Neural cell (in vitro differentiated cells): ENCODE data around the gene USP20. TPM values are rescaled to one million over a fixed set of nuclear protein-coding genes. Genes with fewer than 3 reads are reported as not detected.

ENCODE experiments used
- H2AFZ ChIP-seq: fragments of 200-600, 300-800 bp; sonication (generic), shearing (Covaris generic); 2 replicates; pipeline ENCODE4 v1.6.0; 2014; ENCODE audit warnings: low read depth, mild to moderate bottlenecking, antibody characterized with exemption, low read length, moderate library complexity
- H3F3A ChIP-seq: fragments of 200-600 bp; shearing (Covaris generic); 2 replicates; pipeline ENCODE4 v1.6.1; 2016; ENCODE audit warnings: mild to moderate bottlenecking, moderate library complexity, mixed read lengths, antibody characterized with exemption, low read length; ENCODE audit not compliant: insufficient read depth, poor library complexity, severe bottlenecking
- H3K27ac ChIP-seq: fragments of 200-600, 300-800 bp; sonication (generic), shearing (Covaris generic); 2 replicates; pipeline ENCODE4 v1.5.1; 2014; ENCODE audit warnings: mild to moderate bottlenecking, low read length, moderate library complexity
- H3K27me3 ChIP-seq: fragments of 300-800, 200-600 bp; sonication (generic), shearing (Covaris generic); 2 replicates; pipeline ENCODE4 v1.6.0; 2014; ENCODE audit warnings: mild to moderate bottlenecking, low read depth, low read length, moderate library complexity; ENCODE audit not compliant: insufficient read depth
- H3K36me3 ChIP-seq: fragments of 300-800, 200-600 bp; sonication (generic), shearing (Covaris generic); 2 replicates; pipeline ENCODE4 v1.5.1; 2014; ENCODE audit warnings: mild to moderate bottlenecking, antibody characterized with exemption, low read length, moderate library complexity; ENCODE audit not compliant: insufficient read depth
- H3K4me2 ChIP-seq: fragments of 300-800, 200-600 bp; sonication (generic), shearing (Covaris generic); 2 replicates; pipeline ENCODE4 v1.6.0; 2014; ENCODE audit warnings: mild to moderate bottlenecking, low read length
- H3K4me3 ChIP-seq: fragments of 300-800, 200-600 bp; sonication (generic), shearing (Covaris generic); 2 replicates; pipeline ENCODE4 v1.5.1; 2014; ENCODE audit warnings: mild to moderate bottlenecking, low read length, moderate library complexity
- H3K79me2 ChIP-seq: fragments of 200-600 bp; shearing (Covaris generic); replicated peaks from 2 replicates; pipeline ENCODE4 v1.6.0; 2014; ENCODE audit warnings: mild to moderate bottlenecking, low read length, moderate library complexity; ENCODE audit not compliant: insufficient read depth
- H3K9ac ChIP-seq: fragments of 300-800, 200-600 bp; sonication (generic), shearing (Covaris generic); 2 replicates; pipeline ENCODE4 v1.6.1; 2016; ENCODE audit warnings: mild to moderate bottlenecking, low read length, mixed read lengths
- H3K9me2 ChIP-seq: fragments of 200-600 bp; shearing (Covaris generic); 2 replicates; pipeline ENCODE4 v1.6.1; 2016; ENCODE audit warnings: mild to moderate bottlenecking, low read length, mixed read lengths; ENCODE audit not compliant: insufficient read depth
- H3K9me3 ChIP-seq: fragments of 200-600, 300-800 bp; sonication (generic), shearing (Covaris generic); 2 replicates; pipeline ENCODE4 v1.6.1; 2016; ENCODE audit warnings: mild to moderate bottlenecking, mixed run types, low read length, moderate library complexity, mixed read lengths
- H4K20me1 ChIP-seq: fragments of 200-600 bp; shearing (Covaris generic); 2 replicates; pipeline ENCODE4 v1.6.1; 2016; ENCODE audit warnings: mild to moderate bottlenecking, mixed run types; ENCODE audit not compliant: insufficient read depth
- EP300 ChIP-seq: fragments of 450-650 bp; conservative IDR thresholded peaks from 2 replicates; pipeline ENCODE4 v1.6.1; 2014; ENCODE audit warnings: antibody characterized with exemption, mild to moderate bottlenecking, moderate library complexity; ENCODE audit not compliant: poor library complexity, severe bottlenecking
- EZH2 ChIP-seq: fragments of 200-600, 300-800 bp; shearing (Covaris generic), sonication (generic); IDR thresholded peaks from 2 replicates; pipeline ENCODE4 v1.6.1; 2014; ENCODE audit warnings: antibody characterized with exemption, low read length, borderline replicate concordance, mild to moderate bottlenecking; ENCODE audit not compliant: insufficient read depth, poor library complexity, severe bottlenecking
- MXI1 ChIP-seq: fragments of 450-650 bp; conservative IDR thresholded peaks from 2 replicates; pipeline ENCODE4 v1.6.1; 2014; ENCODE audit warnings: antibody characterized with exemption, mild to moderate bottlenecking; ENCODE audit not compliant: poor library complexity, severe bottlenecking
- POLR2AphosphoS5 ChIP-seq: IDR thresholded peaks from 2 replicates; pipeline ENCODE4 v1.6.1; 2012
- RAD21 ChIP-seq: fragments of 450-650 bp; conservative IDR thresholded peaks from 2 replicates; pipeline ENCODE4 v1.6.1; 2014; ENCODE audit warnings: antibody characterized with exemption, mild to moderate bottlenecking, moderate library complexity
- SMC3 ChIP-seq: fragments of 450-650 bp; conservative IDR thresholded peaks from 2 replicates; pipeline ENCODE4 v1.6.1; 2014; ENCODE audit warnings: antibody characterized with exemption, mild to moderate bottlenecking, moderate library complexity; ENCODE audit not compliant: poor library complexity
- TAF1 ChIP-seq: IDR thresholded peaks from 2 replicates; pipeline ENCODE4 v1.6.1; 2012; ENCODE audit warnings: low read depth
- polyA plus RNA-seq: library from polyadenylated mRNA; depleted of rRNA; stranded (reverse); fragments of >200 nt; gene quantifications from 2 replicates; pipeline ENCODE4 v1.2.3, GENCODE V29; 2014
- TF ChIP-seq, protein P1 (sequence below): fragments of 450-650 bp; IDR thresholded peaks from 2 replicates; pipeline ENCODE4 v1.5.1; 2014; ENCODE audit warnings: antibody characterized with exemption, mild to moderate bottlenecking, moderate library complexity; ENCODE audit not compliant: poor library complexity, severe bottlenecking
- TF ChIP-seq, protein P2 (sequence below): IDR thresholded peaks from 2 replicates; pipeline ENCODE4 v1.6.1; 2012; ENCODE audit warnings: borderline replicate concordance

Gene USP20
- polyA plus RNA-seq, 1 donor from 2014 or later = 39.8 TPM

DNA sequence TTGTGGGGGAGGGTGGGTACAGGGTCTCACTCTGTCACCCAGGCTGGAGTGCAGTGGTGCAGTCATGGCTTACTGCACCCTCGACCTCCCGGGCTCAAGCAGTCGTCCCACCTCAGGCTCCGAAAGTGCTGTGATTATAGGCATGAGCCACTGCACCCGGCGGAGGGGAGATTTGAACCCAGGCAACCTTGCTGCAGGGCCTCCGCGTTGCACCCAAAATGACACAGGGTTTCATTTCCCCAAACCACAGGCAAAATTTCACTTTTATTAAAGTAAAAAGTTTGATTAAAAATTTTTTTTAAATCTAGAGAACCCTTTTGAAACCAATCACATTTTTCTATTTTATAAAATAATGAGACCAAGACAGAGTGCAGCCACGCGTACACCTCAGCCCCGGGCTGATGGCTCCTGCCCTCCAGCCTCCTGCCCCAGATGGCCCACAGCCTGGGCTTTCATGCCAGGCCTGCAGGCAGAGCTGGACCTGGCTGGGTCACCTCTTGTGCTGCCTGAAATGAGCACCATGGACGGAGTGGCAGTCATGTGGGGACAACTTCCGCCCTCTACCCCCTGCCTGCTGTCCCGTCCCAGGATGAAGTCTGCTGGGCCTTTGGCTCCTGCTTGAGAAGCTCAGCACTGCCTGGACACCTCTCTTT, 30.5 kb downstream of the USP20 start:
- H3K9ac ChIP-seq = no peak overlapping the region
- TF ChIP-seq, protein P1, sequence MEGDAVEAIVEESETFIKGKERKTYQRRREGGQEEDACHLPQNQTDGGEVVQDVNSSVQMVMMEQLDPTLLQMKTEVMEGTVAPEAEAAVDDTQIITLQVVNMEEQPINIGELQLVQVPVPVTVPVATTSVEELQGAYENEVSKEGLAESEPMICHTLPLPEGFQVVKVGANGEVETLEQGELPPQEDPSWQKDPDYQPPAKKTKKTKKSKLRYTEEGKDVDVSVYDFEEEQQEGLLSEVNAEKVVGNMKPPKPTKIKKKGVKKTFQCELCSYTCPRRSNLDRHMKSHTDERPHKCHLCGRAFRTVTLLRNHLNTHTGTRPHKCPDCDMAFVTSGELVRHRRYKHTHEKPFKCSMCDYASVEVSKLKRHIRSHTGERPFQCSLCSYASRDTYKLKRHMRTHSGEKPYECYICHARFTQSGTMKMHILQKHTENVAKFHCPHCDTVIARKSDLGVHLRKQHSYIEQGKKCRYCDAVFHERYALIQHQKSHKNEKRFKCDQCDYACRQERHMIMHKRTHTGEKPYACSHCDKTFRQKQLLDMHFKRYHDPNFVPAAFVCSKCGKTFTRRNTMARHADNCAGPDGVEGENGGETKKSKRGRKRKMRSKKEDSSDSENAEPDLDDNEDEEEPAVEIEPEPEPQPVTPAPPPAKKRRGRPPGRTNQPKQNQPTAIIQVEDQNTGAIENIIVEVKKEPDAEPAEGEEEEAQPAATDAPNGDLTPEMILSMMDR = no peak
- TF ChIP-seq, protein P2, sequence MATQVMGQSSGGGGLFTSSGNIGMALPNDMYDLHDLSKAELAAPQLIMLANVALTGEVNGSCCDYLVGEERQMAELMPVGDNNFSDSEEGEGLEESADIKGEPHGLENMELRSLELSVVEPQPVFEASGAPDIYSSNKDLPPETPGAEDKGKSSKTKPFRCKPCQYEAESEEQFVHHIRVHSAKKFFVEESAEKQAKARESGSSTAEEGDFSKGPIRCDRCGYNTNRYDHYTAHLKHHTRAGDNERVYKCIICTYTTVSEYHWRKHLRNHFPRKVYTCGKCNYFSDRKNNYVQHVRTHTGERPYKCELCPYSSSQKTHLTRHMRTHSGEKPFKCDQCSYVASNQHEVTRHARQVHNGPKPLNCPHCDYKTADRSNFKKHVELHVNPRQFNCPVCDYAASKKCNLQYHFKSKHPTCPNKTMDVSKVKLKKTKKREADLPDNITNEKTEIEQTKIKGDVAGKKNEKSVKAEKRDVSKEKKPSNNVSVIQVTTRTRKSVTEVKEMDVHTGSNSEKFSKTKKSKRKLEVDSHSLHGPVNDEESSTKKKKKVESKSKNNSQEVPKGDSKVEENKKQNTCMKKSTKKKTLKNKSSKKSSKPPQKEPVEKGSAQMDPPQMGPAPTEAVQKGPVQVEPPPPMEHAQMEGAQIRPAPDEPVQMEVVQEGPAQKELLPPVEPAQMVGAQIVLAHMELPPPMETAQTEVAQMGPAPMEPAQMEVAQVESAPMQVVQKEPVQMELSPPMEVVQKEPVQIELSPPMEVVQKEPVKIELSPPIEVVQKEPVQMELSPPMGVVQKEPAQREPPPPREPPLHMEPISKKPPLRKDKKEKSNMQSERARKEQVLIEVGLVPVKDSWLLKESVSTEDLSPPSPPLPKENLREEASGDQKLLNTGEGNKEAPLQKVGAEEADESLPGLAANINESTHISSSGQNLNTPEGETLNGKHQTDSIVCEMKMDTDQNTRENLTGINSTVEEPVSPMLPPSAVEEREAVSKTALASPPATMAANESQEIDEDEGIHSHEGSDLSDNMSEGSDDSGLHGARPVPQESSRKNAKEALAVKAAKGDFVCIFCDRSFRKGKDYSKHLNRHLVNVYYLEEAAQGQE = no peak
- TF ChIP-seq EZH2 (no peak), SMC3 (no peak), EP300 (no peak), MXI1 (no peak), RAD21 (no peak), POLR2AphosphoS5 (no peak), TAF1 (no peak)
- H4K20me1 ChIP-seq = no peaks in the 10 kb centered on the region
- no peak overlapping the region for H3K4me3 ChIP-seq
- H3K27ac ChIP-seq = no peak overlapping the region
- no peaks in the 10 kb centered on the region for H3F3A ChIP-seq
- H3K9me2 ChIP-seq = no peaks in the 10 kb centered on the region
- no peaks in the 10 kb centered on the region for H3K36me3 ChIP-seq
- H3K9me3 ChIP-seq = no peaks in the 10 kb centered on the region
- no peak overlapping the region for H2AFZ ChIP-seq
- no peaks in the 10 kb centered on the region for H3K79me2 ChIP-seq
- H3K27me3 ChIP-seq = no peaks in the 10 kb centered on the region
- H3K4me2 ChIP-seq = no peak overlapping the region

DNA sequence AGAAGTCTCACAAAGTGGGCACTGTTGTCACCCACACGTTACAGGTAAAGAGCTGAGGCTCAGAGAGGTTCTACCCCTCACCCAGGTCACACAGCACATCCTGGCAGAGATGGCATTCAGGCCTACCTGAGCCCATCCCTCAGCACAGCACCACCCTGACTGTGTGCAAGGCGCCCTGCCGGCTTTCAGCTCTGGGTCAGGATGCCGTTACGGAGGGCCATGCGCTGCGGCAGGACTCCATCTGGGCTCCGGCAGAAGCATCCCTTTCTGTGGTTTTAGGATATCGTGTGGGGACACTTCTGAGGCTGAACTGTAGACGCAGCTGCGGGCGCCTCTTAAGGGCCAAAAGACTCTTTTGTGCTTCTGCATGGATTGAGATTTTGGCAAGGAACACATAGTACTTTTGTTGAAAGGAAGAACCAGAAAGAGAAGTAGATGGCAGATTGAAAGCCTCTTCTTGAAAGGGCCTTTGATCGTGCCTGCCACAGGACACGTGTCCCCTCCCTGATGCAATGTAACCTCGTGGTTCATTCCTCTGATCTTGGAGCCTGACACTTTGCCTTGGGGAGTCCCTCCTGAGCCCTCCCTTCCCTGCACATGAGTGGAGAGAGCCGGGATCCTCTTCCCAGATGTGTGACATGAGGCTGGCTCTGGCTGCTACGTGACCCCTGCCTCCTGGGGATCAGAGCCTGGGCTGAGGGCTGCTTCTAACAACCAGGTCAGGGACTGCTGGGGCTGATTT, 31.3 kb downstream of the USP20 start:
- H3K9me3 ChIP-seq = no peaks in the 10 kb centered on the region
- no peak overlapping the region for H3K9ac ChIP-seq
- no peaks in the 10 kb centered on the region for H4K20me1 ChIP-seq
- no peaks in the 10 kb centered on the region for H3K36me3 ChIP-seq
- H3K4me3 ChIP-seq = no peak overlapping the region
- no peaks in the 10 kb centered on the region for H3F3A ChIP-seq
- TF ChIP-seq, protein P1 = no peak
- TF ChIP-seq TAF1 = no peak
- TF ChIP-seq RAD21 = no peak
- TF ChIP-seq, protein P2 = no peak
- TF ChIP-seq MXI1 = no peak
- no peak for TF ChIP-seq EP300
- TF ChIP-seq EZH2 = no peak
- no peak for TF ChIP-seq SMC3
- H3K27me3 ChIP-seq = no peaks in the 10 kb centered on the region
- no peak overlapping the region for H2AFZ ChIP-seq
- H3K4me2 ChIP-seq = no peak overlapping the region
- no peaks in the 10 kb centered on the region for H3K9me2 ChIP-seq
- no peaks in the 10 kb centered on the region for H3K79me2 ChIP-seq
- no peak overlapping the region for H3K27ac ChIP-seq
